ENCODE results near the gene GPAT3.
A peak's percentile ranks its signal among the peaks of the same experiment; 100 is the strongest.

The GPAT3 gene

DNA sequence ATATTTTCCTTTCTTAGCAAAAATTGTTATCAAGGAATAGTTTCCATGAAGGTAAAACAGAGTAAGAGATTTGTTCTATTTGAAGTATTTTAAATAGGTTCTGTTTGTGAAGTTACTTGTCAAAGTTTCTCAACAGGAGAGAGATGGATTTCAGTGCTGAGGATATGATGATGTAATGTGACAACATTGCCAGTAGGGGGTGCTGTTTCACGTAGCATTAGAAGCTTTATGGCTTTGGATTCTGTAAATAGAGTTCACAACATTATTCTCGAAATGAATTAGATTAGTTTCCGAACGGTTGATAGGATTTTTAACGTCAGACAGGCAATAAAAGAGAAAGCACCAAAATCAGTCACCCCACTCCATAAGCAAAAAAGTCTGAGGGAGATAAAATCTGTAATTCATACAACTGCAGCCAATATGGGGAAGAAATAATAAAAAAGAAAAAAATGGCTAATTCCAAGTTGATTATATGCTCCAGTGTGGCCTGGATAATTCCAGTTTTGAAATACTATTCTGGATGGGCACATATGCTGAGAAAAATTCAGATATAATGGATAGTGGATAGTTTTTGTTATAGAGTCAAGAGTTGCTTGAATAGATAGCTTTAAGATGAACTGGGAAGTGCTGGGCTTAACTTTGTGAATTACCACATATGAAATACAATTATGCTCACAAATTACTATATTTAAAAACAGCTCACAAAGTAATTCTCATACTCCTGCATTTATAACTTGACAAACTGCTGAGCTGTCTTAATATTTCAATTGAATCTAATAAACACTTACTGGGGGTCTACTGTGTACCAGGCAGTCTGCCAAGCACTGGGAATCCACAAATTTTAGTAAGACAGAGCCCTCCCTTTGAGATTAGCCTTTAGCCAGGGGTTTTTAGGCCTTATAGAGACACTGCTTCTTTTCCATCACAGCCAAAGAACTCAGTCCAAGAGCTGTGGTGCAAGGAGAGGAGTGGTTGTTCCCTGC lies 109.1 kb downstream of the GPAT3 start:
- no peak overlapping the region for H3K27ac ChIP-seq (ENCODE audit: low read depth, low read length)
- no peaks in the 10 kb centered on the region for H4K20me1 ChIP-seq (ENCODE audit: control insufficient read depth, insufficient read depth, low read depth, low read length)
- H3K9me2 ChIP-seq (replicated peaks; ENCODE audit: control insufficient read depth, low read length), result no peaks in the 10 kb centered on the region
- no peaks in the 10 kb centered on the region for H3K36me3 ChIP-seq (ENCODE audit: control insufficient read depth, low read length)
- H3K27me3 ChIP-seq (ENCODE audit: control insufficient read depth, low read length), result no peaks in the 10 kb centered on the region; the same call in 1 of the 2 replicates
- no peaks in the 10 kb centered on the region for H3K79me2 ChIP-seq (ENCODE audit: control insufficient read depth, low read length)
- H3K4me1 ChIP-seq (ENCODE audit: control insufficient read depth, low read length), result no peaks in the 10 kb centered on the region
- no peak overlapping the region for H3K4me3 ChIP-seq (ENCODE audit: low read length)
- no peaks in the 10 kb centered on the region for H3K9me3 ChIP-seq (ENCODE audit: control insufficient read depth, insufficient read depth, low read length)
- TF ChIP-seq, protein P1, sequence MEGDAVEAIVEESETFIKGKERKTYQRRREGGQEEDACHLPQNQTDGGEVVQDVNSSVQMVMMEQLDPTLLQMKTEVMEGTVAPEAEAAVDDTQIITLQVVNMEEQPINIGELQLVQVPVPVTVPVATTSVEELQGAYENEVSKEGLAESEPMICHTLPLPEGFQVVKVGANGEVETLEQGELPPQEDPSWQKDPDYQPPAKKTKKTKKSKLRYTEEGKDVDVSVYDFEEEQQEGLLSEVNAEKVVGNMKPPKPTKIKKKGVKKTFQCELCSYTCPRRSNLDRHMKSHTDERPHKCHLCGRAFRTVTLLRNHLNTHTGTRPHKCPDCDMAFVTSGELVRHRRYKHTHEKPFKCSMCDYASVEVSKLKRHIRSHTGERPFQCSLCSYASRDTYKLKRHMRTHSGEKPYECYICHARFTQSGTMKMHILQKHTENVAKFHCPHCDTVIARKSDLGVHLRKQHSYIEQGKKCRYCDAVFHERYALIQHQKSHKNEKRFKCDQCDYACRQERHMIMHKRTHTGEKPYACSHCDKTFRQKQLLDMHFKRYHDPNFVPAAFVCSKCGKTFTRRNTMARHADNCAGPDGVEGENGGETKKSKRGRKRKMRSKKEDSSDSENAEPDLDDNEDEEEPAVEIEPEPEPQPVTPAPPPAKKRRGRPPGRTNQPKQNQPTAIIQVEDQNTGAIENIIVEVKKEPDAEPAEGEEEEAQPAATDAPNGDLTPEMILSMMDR (IDR thresholded peaks at IDR 0.05; ENCODE audit: low read depth, low read length, poor library complexity, severe bottlenecking), result peak; percentile 85
- TF ChIP-seq EZH2phosphoT487 (IDR thresholded peaks at IDR 0.05; ENCODE audit: borderline replicate concordance, low read length), result no peak
- H3F3A ChIP-seq (ENCODE audit: control insufficient read depth, insufficient read depth), result no peaks in the 10 kb centered on the region
- no peak overlapping the region for H3K4me2 ChIP-seq (ENCODE audit: low read length)

DNA sequence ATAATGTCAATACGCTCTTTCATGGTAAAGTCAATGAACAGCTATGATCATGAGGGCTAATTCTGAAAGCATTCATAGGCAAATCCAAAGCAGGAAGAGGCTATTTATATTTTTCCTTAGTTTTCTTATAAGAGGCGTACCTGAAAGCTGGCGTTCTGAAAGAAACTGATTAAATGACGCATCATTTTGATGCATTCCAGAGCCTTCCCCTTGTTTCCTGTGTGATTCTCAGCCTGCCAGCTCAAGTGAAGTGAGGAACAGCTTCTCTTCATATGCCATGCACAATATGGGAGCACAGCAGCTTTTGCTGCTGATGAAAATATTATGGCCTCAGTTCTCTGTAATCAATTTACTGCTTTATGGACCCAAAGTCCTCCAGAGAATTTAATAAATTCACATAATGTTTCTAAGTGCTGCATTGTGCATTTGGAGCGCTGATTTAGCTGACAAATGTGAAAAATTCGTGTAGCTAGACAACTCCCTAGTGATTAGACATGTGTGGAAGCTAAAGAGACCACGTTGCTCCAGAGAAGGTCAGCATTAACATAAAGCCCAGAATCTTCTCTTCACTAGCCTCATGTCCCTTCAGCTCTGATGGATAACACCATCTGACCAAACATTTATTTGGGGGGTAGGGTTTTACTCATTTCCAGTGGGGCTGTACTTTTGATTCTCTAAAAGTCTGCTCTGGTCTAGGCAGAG lies 110.8 kb downstream of the GPAT3 start:
- no peaks in the 10 kb centered on the region for H3K9me2 ChIP-seq (replicated peaks; ENCODE audit: control insufficient read depth, low read length)

DNA sequence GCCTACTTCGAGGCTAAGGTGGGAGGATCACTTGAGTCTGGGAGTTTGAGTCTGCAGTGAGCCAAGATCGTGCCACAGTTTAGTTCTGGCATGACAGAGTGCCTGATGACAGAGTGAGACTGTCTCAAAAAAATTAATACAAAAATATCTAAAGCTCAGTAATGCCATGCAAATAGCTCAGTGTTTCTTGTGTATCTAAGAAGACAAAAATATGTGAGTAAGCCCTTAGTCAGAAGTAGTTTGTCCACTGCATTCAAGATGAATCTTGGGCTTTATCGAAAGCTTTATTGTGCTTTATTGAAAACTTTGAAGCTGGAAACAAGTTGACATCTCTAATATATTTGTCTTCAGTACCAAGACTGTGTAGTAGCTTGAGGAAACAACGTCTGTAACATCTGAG lies 115.9 kb downstream of the GPAT3 start:
- Histone ChIP-seq H3K27ac (ENCODE audit: low read depth, low read length) (no peak overlapping the region), H3K4me3 (ENCODE audit: low read length) (no peak overlapping the region), H3K27me3 (ENCODE audit: control insufficient read depth, low read length) (no peaks in the 10 kb centered on the region), H3K36me3 (ENCODE audit: control insufficient read depth, low read length) (no peaks in the 10 kb centered on the region), H3F3A (ENCODE audit: control insufficient read depth, insufficient read depth) (no peaks in the 10 kb centered on the region), H3K4me2 (ENCODE audit: low read length) (no peak overlapping the region), H3K9me2 (replicated peaks; ENCODE audit: control insufficient read depth, low read length) (no peaks in the 10 kb centered on the region), H3K9me3 (ENCODE audit: control insufficient read depth, insufficient read depth, low read length) (no peaks in the 10 kb centered on the region), H3K79me2 (ENCODE audit: control insufficient read depth, low read length) (no peaks in the 10 kb centered on the region), H4K20me1 (ENCODE audit: control insufficient read depth, insufficient read depth, low read depth, low read length) (no peaks in the 10 kb centered on the region; the same call in 1 of the 2 replicates), H3K4me1 (ENCODE audit: control insufficient read depth, low read length) (no peaks in the 10 kb centered on the region)
- TF ChIP-seq EZH2phosphoT487 (IDR thresholded peaks at IDR 0.05; ENCODE audit: borderline replicate concordance, low read length), result no peak
- TF ChIP-seq, protein P1 (IDR thresholded peaks at IDR 0.05; ENCODE audit: low read depth, low read length, poor library complexity, severe bottlenecking), result no peak

More for the DNA sequence above, 110.8 kb downstream of the GPAT3 start:
- H3K4me3 ChIP-seq (ENCODE audit: low read length), result no peak overlapping the region
- no peaks in the 10 kb centered on the region for H3K36me3 ChIP-seq (ENCODE audit: control insufficient read depth, low read length)
- no peaks in the 10 kb centered on the region for H3F3A ChIP-seq (ENCODE audit: control insufficient read depth, insufficient read depth)
- no peak overlapping the region for H3K4me2 ChIP-seq (ENCODE audit: low read length)
- no peaks in the 10 kb centered on the region for H3K4me1 ChIP-seq (ENCODE audit: control insufficient read depth, low read length)
- H3K9me3 ChIP-seq (ENCODE audit: control insufficient read depth, insufficient read depth, low read length), result no peaks in the 10 kb centered on the region
- no peaks in the 10 kb centered on the region for H3K27me3 ChIP-seq (ENCODE audit: control insufficient read depth, low read length)
- TF ChIP-seq EZH2phosphoT487 (IDR thresholded peaks at IDR 0.05; ENCODE audit: borderline replicate concordance, low read length), result no peak
- TF ChIP-seq, protein P1 (IDR thresholded peaks at IDR 0.05; ENCODE audit: low read depth, low read length, poor library complexity, severe bottlenecking), result no peak
- H3K27ac ChIP-seq (ENCODE audit: low read depth, low read length), result no peak overlapping the region
- H3K79me2 ChIP-seq (ENCODE audit: control insufficient read depth, low read length), result no peaks in the 10 kb centered on the region
- no peaks in the 10 kb centered on the region; the same call in 1 of the 2 replicates for H4K20me1 ChIP-seq (ENCODE audit: control insufficient read depth, insufficient read depth, low read depth, low read length)
